Aorta (tissue), 5 donors: ENCODE measurements around the gene IGLL1. TPM values are rescaled to one million over a fixed set of nuclear protein-coding genes. Genes with fewer than 3 reads are reported as not detected.

ENCODE experiments used
- ATAC-seq: fragments of 200-7000 bp; cut with Tn5 transposase; one replicate; pipeline ENCODE4 v1.9.1; 2022; ENCODE audit warnings: moderate library complexity; ENCODE audit not compliant: low FRiP score
- DNase-seq, 2 donors: peaks; one replicate each; pipeline ENCODE4 v3.0.0-alpha.2; 2020
- H3K27ac ChIP-seq, 2 donors: one replicate each; pipeline ENCODE4 v1.5.1; 2013; ENCODE audit warnings: low read length in 2 of 2, mild to moderate bottlenecking in 2 of 2, moderate library complexity in 2 of 2, control low read depth in 1 of 2, inconsistent platforms in 1 of 2, low read depth in 1 of 2
- H3K27me3 ChIP-seq, 2 donors: one replicate each; pipeline ENCODE4 v1.6.1; 2013; ENCODE audit warnings: control low read depth in 1 of 2, low read length in 1 of 2, mild to moderate bottlenecking in 1 of 2, moderate library complexity in 1 of 2; ENCODE audit not compliant: insufficient read depth in 2 of 2, control insufficient read depth in 1 of 2
- H3K36me3 ChIP-seq, 2 donors: one replicate each; pipeline ENCODE4 v1.6.1; 2013; ENCODE audit warnings: control low read depth in 1 of 2, low read length in 1 of 2, mild to moderate bottlenecking in 1 of 2; ENCODE audit not compliant: insufficient read depth in 2 of 2, control insufficient read depth in 1 of 2
- H3K4me1 ChIP-seq, 2 donors: one replicate each; pipeline ENCODE4 v1.6.1; 2013; ENCODE audit warnings: low read length in 2 of 2, control low read depth in 1 of 2, mild to moderate bottlenecking in 1 of 2, moderate library complexity in 1 of 2; ENCODE audit not compliant: insufficient read depth in 2 of 2, control insufficient read depth in 1 of 2
- H3K4me3 ChIP-seq, 2 donors: one replicate each; pipeline ENCODE4 v1.5.1; 2013; ENCODE audit warnings: low read length in 2 of 2, control low read depth in 1 of 2, mild to moderate bottlenecking in 1 of 2
- H3K9me3 ChIP-seq: one replicate; pipeline ENCODE4 v1.6.1; 2013; ENCODE audit warnings: mild to moderate bottlenecking, low read length; ENCODE audit not compliant: control insufficient read depth
- WGBS, 2 donors: extraction: QIAGEN DNeasy Blood & Tissue Kit; methylation state at CpG; one replicate each; pipeline ENCODE4 v1.1.7; 2013; 5-methylcytosine and 5-hydroxymethylcytosine counted together
- intact Hi-C, 2 donors: fragments of 100-400 bp; cut with DNase I; formaldehyde crosslinking; loops; one replicate each; pipeline versions ENCODE4 v1.14.2 to v1.15.0; 2022
- polyA plus RNA-seq, 2 donors: library from polyadenylated mRNA; stranded (reverse); fragments of 200-250 nt; gene quantifications; one replicate each; pipeline ENCODE4 v1.2.3, GENCODE V29; 2013
- total RNA-seq, 2 donors: library from RNA; stranded (reverse); fragmentation: NEBNext Ultra II Directional; extraction: Animal tissue kit (Norgen Biotek cat#: 25700); gene quantifications; one replicate each; pipeline ENCODE4 v1.2.1, GENCODE V29; 2021
- donor health status: healthy with polysubstance abuse.
- donor health status: Bipolar disorder and iron deficiency.
- donor health status: DM: no; HTN: no; CAD: no.
- donor health status: DM: no; HTN: no; CAD: no.
- donor health status: DM: yes; HTN: yes; CAD: no.

Gene IGLL1
- total and polyA plus RNA-seq, 4 donors: not detected

DNA sequence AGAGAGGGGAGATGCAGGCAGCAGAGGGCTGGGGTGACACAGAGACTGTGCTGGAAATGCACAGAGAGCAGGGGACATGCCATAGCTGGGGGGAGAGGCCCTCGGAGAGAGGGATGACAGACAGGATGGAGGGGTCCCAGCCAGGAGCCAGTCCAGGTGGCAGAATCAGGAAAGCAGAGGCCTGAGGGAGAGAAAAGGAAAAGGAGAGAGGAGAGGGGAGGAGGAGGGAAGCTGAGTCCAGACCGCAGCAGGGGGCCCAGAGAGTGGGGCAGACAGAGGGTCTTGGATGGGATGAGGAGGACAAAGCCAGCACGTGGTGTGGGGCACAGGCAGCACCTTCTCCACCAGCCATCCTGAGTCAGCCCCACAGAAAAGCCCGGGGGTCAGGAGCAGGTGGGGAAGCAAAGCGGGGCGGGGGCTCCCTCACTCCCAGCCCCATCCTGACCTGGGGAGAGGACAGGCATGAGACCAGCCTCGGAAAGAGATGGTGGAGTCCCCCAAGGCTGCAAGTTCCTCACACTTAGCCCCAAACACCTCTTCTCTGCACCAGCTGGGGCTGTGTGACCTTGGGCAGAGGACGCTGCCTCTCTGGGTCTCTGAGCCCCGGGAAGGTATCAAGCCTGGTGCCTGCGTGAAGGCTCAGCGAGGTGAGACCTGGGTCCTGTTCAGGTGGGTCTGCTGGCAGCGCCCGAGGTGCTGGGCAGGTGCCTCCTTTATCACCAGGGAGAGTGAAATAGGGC is 48.0 kb downstream of the IGLL1 start:
- Histone ChIP-seq H3K9me3 (no peaks in the 10 kb centered on the region), H3K27ac (no peak overlapping the region), H3K4me1 (no peaks in the 10 kb centered on the region), H3K36me3 (no peaks in the 10 kb centered on the region), H3K4me3 (no peak overlapping the region), H3K27me3 (no peaks in the 10 kb centered on the region)
- DNase-seq (peak; percentile 31 to 51), ATAC-seq (no peak)
- intact Hi-C loops: loop anchor here in 1 of 2 donors (10.0 kb wide), 2 partner anchors 127 to 357 kb away; no protein-coding TSS in a partner anchor
- WGBS, 2 donors: 84 to 87% methylated on average over 13 of the region's 13 CpGs

GRCh38 chr22:23531283-23531956 is 48.7 kb downstream of the IGLL1 start:
- no peak for ATAC-seq
- WGBS, 2 donors: 91 to 95% methylated on average over 23 to 24 of the region's 24 CpGs
- peak in 1 of 2 donors; percentile 62 for DNase-seq
- Histone ChIP-seq H3K36me3 (no peaks in the 10 kb centered on the region), H3K4me1 (no peaks in the 10 kb centered on the region), H3K9me3 (no peaks in the 10 kb centered on the region), H3K4me3 (no peak overlapping the region), H3K27me3 (no peaks in the 10 kb centered on the region), H3K27ac (no peak overlapping the region)
- intact Hi-C loops: loop anchor here in 1 of 2 donors (10.0 kb wide), 2 partner anchors 127 to 357 kb away; no protein-coding TSS in a partner anchor

DNA sequence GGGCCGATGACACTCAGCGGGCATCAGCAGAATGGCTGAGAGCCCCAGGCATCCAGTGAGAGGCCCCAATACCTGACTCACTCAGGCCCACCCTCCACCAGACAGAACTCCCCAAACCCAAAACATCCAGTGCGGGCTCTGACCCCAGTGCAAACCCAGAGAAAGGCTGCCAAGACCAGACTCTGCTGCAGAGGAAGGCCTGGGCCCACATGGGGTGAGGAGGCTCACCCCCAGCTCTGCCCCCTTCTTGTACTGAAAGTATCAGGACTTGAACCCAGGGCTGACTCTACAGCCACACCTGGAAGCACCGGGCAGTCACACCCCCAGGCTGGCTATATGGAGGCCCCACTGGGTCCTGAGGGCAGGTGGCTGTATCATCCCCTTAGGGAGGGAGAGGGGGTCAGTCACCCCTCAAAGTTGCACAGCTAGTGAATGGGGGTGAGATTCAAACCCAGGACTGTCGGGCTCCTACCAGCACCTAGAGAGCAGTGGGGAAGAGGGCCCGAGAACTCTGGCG is 49.3 kb downstream of the IGLL1 start:
- Histone ChIP-seq H3K27ac (no peak overlapping the region), H3K4me1 (no peaks in the 10 kb centered on the region), H3K4me3 (no peak overlapping the region), H3K36me3 (no peaks in the 10 kb centered on the region), H3K27me3 (no peaks in the 10 kb centered on the region), H3K9me3 (no peaks in the 10 kb centered on the region)
- DNase-seq (peak in 1 of 2 donors; percentile 38), ATAC-seq (no peak)
- intact Hi-C loops: loop anchor here in 1 of 2 donors (10.0 kb wide), 2 partner anchors 126 to 356 kb away; no protein-coding TSS in a partner anchor
- 96 to 97% methylated on average over 7 of the region's 7 CpGs for WGBS, 2 donors

DNA sequence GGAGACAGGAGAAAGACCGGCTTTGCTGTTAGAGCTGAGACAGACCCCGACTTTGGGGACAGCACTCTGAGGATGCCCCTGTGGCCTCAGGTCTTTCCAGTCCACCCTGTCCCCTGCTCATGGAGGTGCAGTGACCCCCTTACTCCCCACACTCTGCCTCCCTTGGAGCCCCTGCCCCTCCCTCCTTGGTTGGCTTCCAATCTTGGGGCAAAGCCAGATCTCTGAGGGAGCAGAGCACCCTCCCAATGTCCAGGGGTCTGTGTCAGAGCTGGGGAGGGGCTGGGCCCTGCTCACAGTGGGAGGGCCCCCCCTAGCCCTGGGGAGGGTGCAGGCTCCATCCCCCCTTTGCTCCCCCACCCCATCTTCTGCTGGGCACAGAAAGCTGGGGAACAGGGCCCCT is 50.0 kb downstream of the IGLL1 start:
- ATAC-seq (no peak), DNase-seq (peak in 1 of 2 donors; percentile 27)
- Histone ChIP-seq H3K27me3 (no peaks in the 10 kb centered on the region), H3K27ac (no peak overlapping the region), H3K4me3 (no peak overlapping the region), H3K36me3 (no peaks in the 10 kb centered on the region), H3K9me3 (no peaks in the 10 kb centered on the region), H3K4me1 (no peaks in the 10 kb centered on the region)
- intact Hi-C loops: loop anchor here in 1 of 2 donors (10.0 kb wide), 2 partner anchors 125 to 355 kb away; no protein-coding TSS in a partner anchor
- WGBS, 2 donors: 92 to 94% methylated on average over 2 of the region's 2 CpGs

DNA sequence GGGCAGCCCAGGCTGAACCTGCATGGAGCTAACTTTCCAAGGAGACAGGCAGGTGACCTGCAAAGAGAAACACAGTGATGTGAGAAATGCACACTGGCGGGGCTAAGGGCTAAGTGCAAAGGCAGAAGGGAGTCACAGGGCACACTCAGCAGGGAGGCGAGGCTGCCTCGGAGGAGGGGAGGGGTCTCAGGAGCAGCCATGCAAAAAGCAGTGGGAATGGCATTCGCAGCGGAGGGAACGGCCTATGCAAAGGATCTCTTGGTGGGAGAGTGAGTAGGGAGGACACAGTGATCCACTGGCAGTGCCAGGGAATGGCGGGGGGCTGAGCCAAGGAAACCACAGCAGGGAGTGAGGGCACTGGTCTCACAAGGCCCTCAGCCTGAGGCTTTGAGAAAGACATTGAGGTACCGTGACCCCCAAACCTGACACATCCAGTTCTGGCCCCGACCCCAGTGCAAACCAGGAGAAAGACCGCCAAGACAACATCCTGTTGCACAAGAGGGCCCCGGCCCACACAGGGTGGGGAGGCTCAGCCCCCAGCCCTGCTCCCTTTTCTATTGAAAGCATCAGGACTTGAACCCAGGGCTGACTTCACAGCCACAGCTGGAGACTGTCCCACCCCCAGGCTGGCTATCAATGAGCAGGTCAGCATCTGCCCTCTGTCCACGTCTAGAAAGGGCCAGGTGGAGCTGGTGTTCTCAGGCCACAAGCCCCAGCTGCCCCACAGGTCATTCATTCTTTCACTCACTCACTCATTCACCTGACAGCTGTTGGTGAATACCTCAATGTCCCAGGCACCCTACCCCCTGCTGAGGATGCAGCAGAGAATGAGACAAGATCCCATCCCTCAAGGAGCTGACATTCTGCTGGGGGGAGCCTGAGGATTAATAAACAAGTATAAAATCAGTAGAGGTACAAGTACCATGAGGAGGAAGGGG is 50.7 kb downstream of the IGLL1 start:
- H3K9me3 ChIP-seq: no peaks in the 10 kb centered on the region
- no peaks in the 10 kb centered on the region for H3K36me3 ChIP-seq
- 83 to 90% methylated on average over 12 of the region's 12 CpGs for WGBS, 2 donors
- H3K27me3 ChIP-seq: no peaks in the 10 kb centered on the region
- peak in 1 of 2 donors; percentile 59 for DNase-seq
- no peak overlapping the region for H3K4me3 ChIP-seq
- no peaks in the 10 kb centered on the region for H3K4me1 ChIP-seq
- H3K27ac ChIP-seq: no peak overlapping the region
- ATAC-seq: no peak
- intact Hi-C loops: loop anchor here (10.0 kb wide), 3 partner anchors 125 to 355 kb away; no protein-coding TSS in a partner anchor

DNA sequence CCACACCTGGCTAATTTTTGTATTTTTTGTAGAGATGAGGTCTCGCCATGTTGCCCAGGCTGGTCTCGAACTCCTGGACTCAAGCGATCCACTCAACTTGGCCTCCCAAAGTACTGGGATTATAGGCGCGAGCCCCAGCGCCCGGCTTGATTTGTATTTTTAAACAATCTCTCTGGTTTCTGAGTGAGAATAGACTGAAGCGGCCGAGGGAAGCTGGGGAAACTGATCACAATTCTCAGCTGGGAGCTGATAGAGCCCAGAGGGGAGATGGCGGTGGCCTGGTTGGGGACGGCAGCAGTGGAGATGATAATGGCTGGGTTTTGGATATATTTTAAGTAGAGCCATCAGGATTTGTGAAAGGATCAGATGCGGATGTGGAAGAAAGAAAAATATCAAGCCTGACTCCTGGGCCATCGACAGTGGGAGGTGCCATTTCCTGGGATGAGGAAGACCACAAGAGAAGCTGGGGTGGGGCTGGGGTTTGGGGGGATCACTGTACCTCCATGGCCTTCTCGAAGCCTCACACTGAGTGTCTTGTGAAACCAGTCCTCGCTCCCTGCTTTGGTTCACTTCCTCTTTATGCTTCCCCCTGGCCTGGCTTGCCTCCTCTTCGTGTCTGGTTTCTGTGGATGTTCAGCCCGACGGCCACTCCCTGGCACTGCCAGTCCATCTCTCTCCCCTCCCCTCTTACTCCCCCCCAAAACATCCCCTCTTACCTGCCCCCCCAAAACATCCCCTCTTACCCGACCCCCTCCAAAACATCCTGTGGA is 51.9 kb downstream of the IGLL1 start:
- H3K4me1 ChIP-seq: no peaks in the 10 kb centered on the region
- WGBS, 2 donors: 85% methylated on average over 19 of the region's 19 CpGs
- H3K9me3 ChIP-seq: no peaks in the 10 kb centered on the region
- no peaks in the 10 kb centered on the region for H3K27me3 ChIP-seq
- no peak overlapping the region for H3K27ac ChIP-seq
- no peak overlapping the region for H3K4me3 ChIP-seq
- intact Hi-C loops: loop anchor here in 1 of 2 donors (10.0 kb wide), 1 partner anchor 243 kb away; no protein-coding TSS in a partner anchor
- no peaks in the 10 kb centered on the region for H3K36me3 ChIP-seq
- ATAC-seq: no peak
- DNase-seq: peak in 1 of 2 donors; percentile 55

- no peaks in the 10 kb centered on the region for H3K27me3 ChIP-seq
- peaks cover 0 to 4% of the 10 kb centered on the region in 2 donors for H3K4me1 ChIP-seq
- H3K27ac ChIP-seq: peak overlapping the region in 1 of 2 donors; percentile 0
- H3K9me3 ChIP-seq: no peaks in the 10 kb centered on the region
- H3K36me3 ChIP-seq: no peaks in the 10 kb centered on the region
- intact Hi-C loops: loop anchor here in 1 of 2 donors (10.0 kb wide), 1 partner anchor 242 kb away; no protein-coding TSS in a partner anchor
- WGBS, 2 donors: 61 to 71% methylated on average over 17 of the region's 17 CpGs
- no peak for ATAC-seq
- H3K4me3 ChIP-seq: no peak overlapping the region
- peak in 1 of 2 donors; percentile 71 for DNase-seq
These were observed 53.3 kb downstream of the IGLL1 start for GRCh38 chr22:23526596-23527316.
